Endothelial cell (in vitro differentiated cells): Measurements from ENCODE around the gene FBRSL1. TPM values are rescaled to one million over a fixed set of nuclear protein-coding genes. Genes with fewer than 3 reads are reported as not detected.

Experiments used
- DNase-seq: peaks from one replicate; pipeline ENCODE4 v3.0.0; 2021; ENCODE audit warnings: low spot score
- H3K27ac Mint-ChIP-seq: one replicate; pipeline ENCODE4 v1.8.0; 2021; ENCODE audit warnings: mixed read lengths, inconsistent platforms; ENCODE audit not compliant: unreplicated experiment
- H3K27me3 Mint-ChIP-seq: one replicate; pipeline ENCODE4 v1.8.0; 2021; ENCODE audit warnings: mild to moderate bottlenecking, moderate library complexity, mixed read lengths, inconsistent platforms; ENCODE audit not compliant: unreplicated experiment
- H3K36me3 Mint-ChIP-seq: one replicate; pipeline ENCODE4 v1.8.0; 2021; ENCODE audit warnings: mild to moderate bottlenecking, low read depth, mixed read lengths, inconsistent platforms; ENCODE audit not compliant: unreplicated experiment
- H3K4me1 Mint-ChIP-seq: one replicate; pipeline ENCODE4 v1.8.0; 2021; ENCODE audit warnings: mild to moderate bottlenecking, mixed read lengths, inconsistent platforms; ENCODE audit not compliant: unreplicated experiment
- H3K4me3 Mint-ChIP-seq: one replicate; pipeline ENCODE4 v1.8.0; 2021; ENCODE audit warnings: mild to moderate bottlenecking, mixed read lengths, inconsistent platforms; ENCODE audit not compliant: unreplicated experiment
- H3K9me3 Mint-ChIP-seq: one replicate; pipeline ENCODE4 v1.8.0; 2021; ENCODE audit warnings: mixed read lengths, inconsistent platforms; ENCODE audit not compliant: unreplicated experiment
- CTCF ChIP-seq: fragments of 200-600 bp; sonication (generic); IDR thresholded peaks from one replicate; pipeline ENCODE4 v1.5.0; 2021; ENCODE audit warnings: antibody characterized with exemption; ENCODE audit not compliant: unreplicated experiment
- total RNA-seq: library from RNA; stranded (reverse); fragmentation: NEBNext Ultra II Directional; extraction: Animal tissue kit (Norgen Biotek cat#: 25700); gene quantifications from one replicate; pipeline ENCODE4 v1.2.1, GENCODE V29; 2021; ENCODE audit not compliant: unreplicated experiment

The FBRSL1 gene
- total RNA-seq, 1 donor from 2014 or later = 38.4 TPM

GRCh38 chr12:132481345-132481744, 8.6 kb upstream of the FBRSL1 start:
- peaks cover 32% of the 10 kb centered on the region for H3K27me3 Mint-ChIP-seq

GRCh38 chr12:132481771-132482745, 7.9 kb upstream of the FBRSL1 start:
- Mint-ChIP-seq H3K36me3 (no peaks in the 10 kb centered on the region), H3K4me3 (no peak overlapping the region), H3K27ac (no peak overlapping the region), H3K27me3 (peaks cover 28% of the 10 kb centered on the region), H3K9me3 (no peaks in the 10 kb centered on the region), H3K4me1 (peaks cover 3% of the 10 kb centered on the region)
- no peak for DNase-seq
- TF ChIP-seq CTCF = no peak

More at GRCh38 chr12:132481345-132481744, 8.6 kb upstream of the FBRSL1 start:
- H3K9me3 Mint-ChIP-seq = no peaks in the 10 kb centered on the region
- H3K4me1 Mint-ChIP-seq = peaks cover 3% of the 10 kb centered on the region
- no peak overlapping the region for H3K27ac Mint-ChIP-seq
- no peak for DNase-seq
- no peaks in the 10 kb centered on the region for H3K36me3 Mint-ChIP-seq
- TF ChIP-seq CTCF = no peak
- H3K4me3 Mint-ChIP-seq = no peak overlapping the region

GRCh38 chr12:132482771-132483170, 7.2 kb upstream of the FBRSL1 start:
- Mint-ChIP-seq H3K27ac (no peak overlapping the region), H3K27me3 (peaks cover 29% of the 10 kb centered on the region), H3K4me3 (no peak overlapping the region), H3K36me3 (no peaks in the 10 kb centered on the region), H3K9me3 (no peaks in the 10 kb centered on the region), H3K4me1 (peaks cover 3% of the 10 kb centered on the region)
- no peak for TF ChIP-seq CTCF
- DNase-seq = no peak

GRCh38 chr12:132483208-132483607, 6.7 kb upstream of the FBRSL1 start:
- H3K36me3 Mint-ChIP-seq = no peaks in the 10 kb centered on the region
- H3K27me3 Mint-ChIP-seq = peaks cover 32% of the 10 kb centered on the region
- no peak overlapping the region for H3K27ac Mint-ChIP-seq
- H3K9me3 Mint-ChIP-seq = no peaks in the 10 kb centered on the region
- TF ChIP-seq CTCF = no peak
- no peak for DNase-seq
- H3K4me3 Mint-ChIP-seq = no peak overlapping the region
- H3K4me1 Mint-ChIP-seq = peaks cover 5% of the 10 kb centered on the region

GRCh38 chr12:132483612-132484011, 6.3 kb upstream of the FBRSL1 start:
- Mint-ChIP-seq H3K27me3 (peaks cover 32% of the 10 kb centered on the region), H3K4me1 (peaks cover 5% of the 10 kb centered on the region), H3K36me3 (no peaks in the 10 kb centered on the region), H3K4me3 (no peak overlapping the region), H3K27ac (no peak overlapping the region), H3K9me3 (no peaks in the 10 kb centered on the region)
- no peak for TF ChIP-seq CTCF
- DNase-seq = no peak
